ENCODE data around the gene ATP5IF1.

ATP5IF1 gene

DNA sequence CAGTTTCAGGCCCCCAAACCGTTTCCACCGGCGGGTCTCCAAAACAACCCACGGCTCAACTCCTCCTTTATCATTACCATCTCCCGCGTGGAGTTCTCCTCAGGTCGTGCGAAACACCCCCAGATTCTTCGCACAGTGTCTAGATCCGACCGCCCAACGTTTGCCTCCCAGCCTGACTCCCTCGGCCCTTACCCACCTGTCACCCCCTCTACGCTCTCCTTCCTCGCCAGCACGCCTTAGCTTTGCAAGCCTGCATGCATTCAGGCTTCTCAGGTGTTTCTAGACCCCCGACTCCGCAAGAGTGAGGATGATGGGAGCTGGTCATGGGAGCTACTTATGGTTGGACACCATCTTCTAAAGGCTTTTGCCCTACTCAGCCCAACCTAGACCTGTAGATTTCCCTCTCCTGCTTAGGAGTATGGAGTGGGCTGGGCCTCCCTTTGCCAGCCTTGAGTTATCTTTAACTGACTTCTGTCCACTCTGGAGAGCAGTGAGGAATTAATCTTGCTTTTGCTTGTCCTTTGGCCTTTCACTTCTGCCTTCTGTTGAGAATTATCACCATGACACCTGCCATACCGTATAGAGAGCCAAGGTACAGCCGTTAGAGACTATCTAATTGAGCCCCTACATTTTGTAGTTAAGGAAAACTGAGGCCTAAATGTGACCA lies 865 bp downstream of the ATP5IF1 start:
- no peak for DNase-seq (ENCODE audit: low read depth in 2 of 3, low spot score in 2 of 3)

DNA sequence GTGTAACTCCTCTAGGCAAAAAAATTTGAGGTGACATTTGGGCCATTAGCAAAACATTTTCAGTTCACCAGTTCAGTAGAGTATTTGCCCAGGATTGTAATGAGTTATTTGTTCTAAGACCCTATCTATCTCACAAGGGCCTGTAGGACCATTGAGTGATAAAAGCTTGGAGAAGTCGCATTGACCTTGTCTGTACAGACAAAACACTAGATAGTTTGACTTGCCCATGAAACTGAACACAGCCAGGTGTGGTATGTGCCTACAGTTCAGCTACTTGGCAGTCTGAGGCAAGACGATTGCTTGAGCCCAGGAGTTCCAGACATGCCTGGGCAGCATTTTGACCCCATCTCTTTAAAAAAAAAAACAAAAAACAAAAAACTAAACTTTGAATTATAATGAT lies 3.1 kb downstream of the ATP5IF1 start:
- no peak for DNase-seq (ENCODE audit: low read depth in 2 of 3, low spot score in 2 of 3)

DNA sequence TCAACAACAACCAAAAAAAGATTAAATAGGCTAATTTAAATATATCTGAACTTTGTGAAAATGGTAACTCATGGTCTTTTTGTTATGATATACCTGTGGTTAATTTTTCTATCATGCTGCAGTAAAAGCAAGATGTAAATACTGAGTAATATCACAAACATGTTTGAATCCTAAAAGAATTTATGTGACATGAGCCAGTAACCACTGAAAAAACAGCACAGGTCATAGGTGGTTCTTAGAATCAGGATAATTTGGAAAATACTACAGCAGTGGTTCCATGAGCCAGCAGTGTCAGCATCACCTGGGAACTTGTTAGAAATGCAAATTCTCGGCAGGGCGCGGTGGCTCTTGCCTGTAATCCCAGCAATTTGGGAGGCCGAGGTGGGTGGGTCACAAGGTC lies 4.1 kb downstream of the ATP5IF1 start:
- no peak for DNase-seq (ENCODE audit: low read depth in 2 of 3, low spot score in 2 of 3)

DNA sequence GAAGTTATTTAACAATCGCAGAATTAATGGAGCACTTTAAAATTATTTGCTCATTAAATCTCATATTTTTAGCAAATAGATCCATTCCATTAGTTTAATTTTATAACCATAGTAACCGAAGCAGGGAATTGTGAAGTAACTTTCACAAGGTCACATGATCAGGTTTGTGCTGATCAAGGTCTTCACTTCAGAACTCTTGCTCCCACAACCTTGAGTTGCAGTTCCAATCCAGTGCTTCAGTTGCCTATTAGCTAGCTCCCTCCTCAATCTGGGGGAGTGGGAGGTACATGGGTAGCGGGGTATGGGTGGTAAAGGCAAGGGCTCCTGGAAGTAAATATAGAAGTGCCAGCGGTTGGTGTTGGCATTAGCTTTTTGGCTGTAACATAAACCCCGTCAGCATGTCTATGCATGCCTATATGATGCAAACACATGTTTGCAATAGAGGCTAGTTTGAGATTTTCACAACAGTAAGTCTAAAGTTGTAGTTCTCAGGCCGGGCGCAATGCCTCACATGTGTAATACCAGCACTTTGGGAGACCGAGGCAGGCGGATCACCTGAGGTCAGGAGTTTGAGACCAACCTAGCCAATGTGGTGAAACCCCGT lies 5.8 kb downstream of the ATP5IF1 start:
- DNase-seq (ENCODE audit: low read depth in 2 of 3, low spot score in 2 of 3), result no peak

DNA sequence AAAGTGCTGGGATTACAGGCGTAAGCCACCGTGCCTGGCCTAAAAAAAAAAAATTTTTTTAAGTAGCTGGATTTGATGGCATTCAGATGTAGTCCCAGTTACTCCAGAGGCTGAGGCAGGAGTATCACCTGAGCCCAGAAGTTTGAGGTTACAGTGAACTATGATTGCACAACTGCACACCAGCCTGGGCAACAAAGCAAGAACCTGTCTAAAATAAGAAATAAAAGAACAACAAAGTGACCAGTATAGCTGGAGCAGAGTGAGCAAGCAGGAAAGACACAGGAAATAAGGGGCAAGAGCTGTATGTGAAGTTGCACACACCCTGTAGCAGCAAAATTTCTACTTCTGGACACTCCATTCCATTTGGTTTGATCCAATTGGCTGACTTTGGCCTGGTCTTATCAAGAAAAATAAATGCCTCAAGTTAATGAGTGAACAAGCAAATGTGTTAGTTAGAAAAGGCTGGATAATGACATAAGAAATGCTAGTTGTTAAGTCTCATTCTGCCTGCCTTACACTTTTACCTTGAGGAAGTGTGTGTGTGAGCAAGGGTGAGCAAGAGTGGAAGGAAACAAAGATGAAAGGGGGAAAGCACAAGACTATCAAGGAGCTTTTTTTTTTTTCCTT lies 7.9 kb downstream of the ATP5IF1 start:
- DNase-seq (ENCODE audit: low read depth in 2 of 3, low spot score in 2 of 3), result no peak

DNA sequence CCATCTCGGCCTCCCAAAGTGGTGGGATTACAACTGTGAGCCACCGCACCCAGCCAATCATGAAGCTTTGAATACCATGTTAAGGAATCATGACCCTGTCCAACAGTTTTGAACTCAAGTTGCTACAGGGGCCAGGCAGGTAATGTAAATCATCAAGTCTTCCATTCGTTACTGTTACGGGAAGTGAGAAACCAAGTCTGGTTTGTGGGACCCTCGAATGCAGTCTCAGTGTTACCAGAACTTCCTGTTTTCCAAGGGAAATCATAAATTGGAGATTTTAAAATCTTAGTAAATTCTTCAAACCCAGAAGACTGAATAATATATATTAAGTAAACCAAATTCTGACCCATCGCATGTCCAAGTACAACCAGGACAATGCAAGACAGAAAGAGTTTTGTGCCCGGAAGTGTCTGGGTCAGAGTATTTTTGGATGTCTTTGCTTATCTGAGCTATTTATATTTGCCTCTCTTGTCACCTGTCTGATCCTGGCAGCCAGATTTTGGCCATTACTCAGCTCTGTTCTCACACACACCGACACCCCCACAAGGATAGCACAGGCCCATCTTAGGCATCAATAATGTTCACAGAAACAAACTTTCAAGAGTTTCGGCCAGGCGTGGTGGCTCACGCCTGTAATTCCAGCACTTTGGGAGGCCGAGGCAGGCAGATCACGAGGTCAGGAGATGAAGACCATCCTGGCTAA lies 8.8 kb downstream of the ATP5IF1 start:
- no peak for DNase-seq (ENCODE audit: low read depth in 2 of 3, low spot score in 2 of 3)

DNA sequence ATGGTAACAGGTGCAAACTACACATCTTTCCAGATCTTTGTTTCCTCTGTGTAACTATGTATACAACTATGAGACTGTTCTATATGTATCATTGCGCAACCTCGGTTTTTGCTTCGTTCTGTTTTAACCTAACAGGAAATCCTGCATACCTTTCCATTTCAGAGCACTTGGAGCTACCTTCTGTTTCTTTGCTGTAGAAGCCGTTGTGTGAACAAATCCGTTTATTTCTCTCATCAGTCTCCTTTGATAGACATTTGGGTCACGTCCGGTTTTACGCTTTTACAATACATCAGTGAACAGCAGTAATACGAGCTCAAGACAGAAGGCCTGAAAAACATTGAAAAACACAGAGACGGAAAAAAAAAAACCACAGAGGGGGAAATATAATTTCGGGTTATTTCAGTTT lies 10.5 kb downstream of the ATP5IF1 start:
- no peak for DNase-seq (ENCODE audit: low read depth in 2 of 3, low spot score in 2 of 3)

DNA sequence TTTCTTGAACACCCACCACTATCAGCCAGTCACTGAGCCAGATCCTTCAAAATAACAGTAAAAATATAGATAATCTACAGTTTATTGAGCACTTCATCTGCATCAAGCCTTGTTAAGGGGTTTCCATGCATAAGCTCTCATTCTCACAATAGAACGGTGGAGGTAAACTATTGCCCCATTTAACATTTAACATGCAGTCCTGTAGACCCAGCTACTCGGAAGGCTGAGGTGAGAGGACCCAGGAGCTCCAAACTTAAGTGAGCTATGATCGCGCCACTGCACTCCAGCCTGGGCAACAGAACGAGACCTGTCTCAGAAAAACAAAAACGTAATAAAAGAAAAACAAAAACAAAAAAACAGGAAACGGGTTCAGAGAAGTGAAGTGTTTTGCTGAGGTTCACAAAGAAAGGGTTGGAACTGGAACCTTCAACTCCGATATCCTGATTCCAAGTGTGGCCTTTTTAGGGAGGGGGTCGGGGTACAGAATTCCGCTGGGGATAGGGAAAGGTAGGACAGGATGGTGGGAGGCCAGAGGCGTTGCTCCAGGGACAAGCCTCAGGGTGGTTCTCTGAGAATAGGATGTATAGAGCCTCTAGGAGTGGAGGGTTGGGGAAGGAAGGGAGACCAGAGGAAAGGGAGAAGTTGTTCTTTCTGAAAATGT lies 11.8 kb downstream of the ATP5IF1 start:
- DNase-seq (ENCODE audit: low read depth in 2 of 3, low spot score in 2 of 3), result no peak

DNA sequence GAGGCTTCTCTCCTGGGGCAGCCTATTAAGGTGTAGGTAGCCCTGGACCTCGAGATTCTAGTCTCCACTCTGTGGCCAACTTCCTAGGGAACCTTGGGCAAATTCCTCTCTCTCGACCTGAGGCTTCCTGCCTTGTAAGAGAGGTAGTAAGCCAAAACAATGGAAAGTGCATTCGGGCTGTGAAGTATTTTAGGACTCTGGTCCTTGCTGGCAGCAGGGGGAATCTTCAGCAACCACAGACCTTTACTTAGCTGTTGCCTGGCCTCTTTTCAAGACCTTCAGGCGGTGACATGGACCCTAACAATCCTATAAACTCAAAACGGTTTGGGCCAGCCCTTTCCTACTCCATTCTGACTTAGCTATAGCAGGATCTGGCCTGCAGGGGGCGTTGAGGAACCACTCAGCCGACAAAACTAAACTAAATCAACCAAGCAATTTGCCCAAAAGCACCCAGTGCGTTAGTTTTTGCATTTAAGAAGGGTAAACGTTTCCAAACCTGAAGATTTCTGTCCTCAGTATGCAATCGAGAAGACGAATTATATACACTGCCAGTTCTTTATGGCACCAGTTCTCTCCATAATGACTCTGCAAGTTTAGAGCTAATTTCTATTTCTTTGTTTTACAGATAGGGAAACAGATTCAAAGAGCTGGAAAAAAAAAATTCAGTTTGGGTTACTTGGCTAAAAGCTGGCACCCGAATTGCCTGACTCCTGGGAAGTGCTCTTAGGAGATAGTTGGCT lies 12.5 kb downstream of the ATP5IF1 start:
- peak; percentile 53 to 72 (median 72) for DNase-seq (ENCODE audit: low read depth in 2 of 3, low spot score in 2 of 3)

DNA sequence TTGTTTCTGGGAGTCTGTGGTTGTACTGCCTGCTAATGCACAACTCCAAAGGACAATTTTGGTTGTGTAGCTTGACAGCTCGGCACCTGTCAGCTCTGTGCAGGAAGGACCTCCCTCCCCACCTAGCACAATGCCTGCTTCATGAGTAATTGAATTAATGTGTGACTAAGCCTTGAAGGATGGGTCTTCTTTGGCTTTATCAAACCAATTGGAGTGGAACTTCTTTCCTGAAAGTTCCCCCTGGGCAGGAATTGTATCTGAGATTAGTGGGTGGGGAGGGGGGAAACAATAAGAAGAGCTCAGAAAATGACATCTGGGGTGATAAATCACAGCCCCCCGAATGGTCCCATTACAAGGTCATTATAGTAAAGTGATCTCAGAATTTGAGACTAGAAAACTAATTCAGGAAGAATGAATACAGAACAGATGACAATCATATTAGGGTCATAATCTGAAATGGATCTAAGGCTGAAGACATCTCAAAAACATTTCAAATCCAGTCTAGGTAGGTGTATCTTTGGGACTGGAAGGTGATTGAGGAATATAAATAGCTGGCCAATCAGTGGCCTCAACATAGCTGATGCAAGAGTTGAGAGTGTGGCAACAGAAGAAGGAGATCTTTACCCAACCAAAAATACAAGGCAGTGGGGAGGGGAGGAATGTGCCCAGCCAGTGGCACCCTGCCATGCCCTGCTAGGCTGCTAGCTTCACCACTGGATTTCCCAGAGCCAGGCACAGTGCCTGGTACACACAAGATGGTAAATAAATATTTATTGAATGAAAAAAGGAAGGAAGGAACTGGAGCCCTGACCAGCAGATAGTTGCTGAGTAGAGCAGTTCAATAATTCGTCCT lies 13.3 kb downstream of the ATP5IF1 start:
- no peak for DNase-seq (ENCODE audit: low read depth in 2 of 3, low spot score in 2 of 3)

DNA sequence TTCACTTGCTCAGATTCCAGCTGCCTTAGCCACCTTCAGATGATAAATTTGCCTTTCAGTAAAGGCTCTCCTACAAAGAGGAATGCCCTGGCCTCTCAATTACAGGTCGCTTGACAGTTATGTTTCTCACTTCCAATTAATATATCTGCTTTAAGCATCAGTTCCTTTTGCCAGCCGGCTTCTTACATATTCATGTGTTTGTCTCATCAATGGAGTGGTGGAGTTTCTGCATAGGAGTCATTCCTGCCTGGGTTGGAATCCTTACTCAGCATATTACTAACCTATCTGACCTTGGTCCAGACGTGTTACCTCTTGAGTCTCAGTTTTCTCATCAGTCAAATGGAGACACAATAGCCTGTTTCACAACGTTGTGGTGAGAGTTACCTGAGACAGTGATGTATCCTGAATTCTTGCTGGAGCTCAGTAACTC lies 14.0 kb downstream of the ATP5IF1 start:
- no peak for DNase-seq (ENCODE audit: low read depth in 2 of 3, low spot score in 2 of 3)

DNA sequence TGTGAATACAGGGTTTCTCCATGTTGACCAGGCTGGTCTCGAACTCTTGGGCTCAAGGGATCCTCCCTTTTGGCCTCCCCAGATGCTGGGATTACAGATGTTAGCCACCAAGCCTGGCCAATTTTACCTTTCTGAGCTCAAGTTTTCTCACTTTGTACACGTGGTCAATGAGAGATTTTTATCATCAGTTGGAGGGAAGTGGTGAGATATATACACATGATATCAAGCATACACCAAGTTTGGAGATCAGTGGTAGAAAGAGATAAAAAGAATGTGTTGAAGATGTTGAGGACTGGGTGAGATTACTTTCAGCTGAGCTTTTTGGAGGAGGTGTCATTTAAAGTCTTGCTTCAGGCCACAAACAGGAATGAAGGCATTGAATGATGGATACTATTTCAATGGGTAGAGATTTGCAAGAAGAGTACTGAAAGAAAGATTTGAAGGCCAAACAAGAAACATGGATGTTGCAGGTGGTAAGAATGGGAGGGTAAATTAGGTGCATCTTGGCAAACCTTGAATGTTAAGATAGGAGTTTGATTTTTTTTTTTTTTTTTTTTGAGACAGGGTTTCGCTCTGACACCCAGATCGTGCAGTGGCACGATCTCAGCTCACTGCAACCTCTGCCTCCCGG lies 20.4 kb downstream of the ATP5IF1 start:
- no peak for DNase-seq (ENCODE audit: low read depth in 2 of 3, low spot score in 2 of 3)

DNA sequence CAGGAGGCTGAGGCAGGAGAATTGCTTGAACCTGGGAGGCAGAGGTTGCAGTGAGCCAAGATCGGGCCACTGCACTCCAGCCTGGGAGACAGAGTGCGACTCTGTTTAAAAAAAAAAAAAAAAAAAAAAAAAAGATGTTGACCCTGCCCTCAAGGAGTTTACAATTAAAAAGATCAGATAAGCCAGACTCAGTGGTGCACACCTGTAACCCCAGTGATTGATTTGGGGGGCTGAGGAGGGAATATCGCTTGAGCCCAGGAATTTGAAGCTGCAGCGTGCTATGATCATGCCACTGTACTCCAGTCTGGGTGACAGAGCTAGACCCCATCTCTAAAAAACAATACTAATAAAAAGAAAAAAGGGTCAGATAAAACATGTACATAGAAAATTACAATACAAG lies 21.8 kb downstream of the ATP5IF1 start:
- DNase-seq (ENCODE audit: low read depth in 2 of 3, low spot score in 2 of 3), result no peak

DNA sequence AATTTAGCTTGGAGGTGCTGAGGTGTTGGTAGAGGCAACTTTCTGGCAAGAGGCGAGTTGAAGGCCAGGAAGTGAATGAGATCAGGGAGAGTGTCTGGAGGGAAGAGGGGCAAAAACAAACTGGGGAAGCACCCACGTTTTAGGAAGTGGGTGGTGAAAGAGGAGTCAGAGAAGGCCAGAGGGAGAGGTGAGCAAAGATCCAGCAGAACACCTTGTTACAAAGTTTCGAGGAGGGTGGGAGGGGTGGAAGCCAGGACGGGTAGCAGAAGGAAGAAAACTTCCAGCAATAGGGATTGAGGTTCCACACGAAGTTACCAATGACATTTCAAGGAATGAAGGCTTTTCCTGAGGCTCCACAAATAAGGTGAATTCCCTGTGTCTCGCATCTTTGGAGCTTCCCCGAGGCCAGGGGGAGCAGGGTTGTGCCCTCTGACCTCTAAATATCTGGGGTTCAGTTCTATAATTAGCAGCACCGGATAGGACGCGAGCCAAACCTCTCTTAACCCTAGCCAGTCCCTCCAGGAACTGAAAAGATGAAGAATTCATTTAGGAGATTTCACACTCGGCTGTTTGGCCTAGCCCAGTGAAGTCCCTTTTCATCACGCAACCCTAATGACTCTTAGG lies 22.8 kb downstream of the ATP5IF1 start:
- DNase-seq (ENCODE audit: low read depth in 2 of 3, low spot score in 2 of 3), result no peak

DNA sequence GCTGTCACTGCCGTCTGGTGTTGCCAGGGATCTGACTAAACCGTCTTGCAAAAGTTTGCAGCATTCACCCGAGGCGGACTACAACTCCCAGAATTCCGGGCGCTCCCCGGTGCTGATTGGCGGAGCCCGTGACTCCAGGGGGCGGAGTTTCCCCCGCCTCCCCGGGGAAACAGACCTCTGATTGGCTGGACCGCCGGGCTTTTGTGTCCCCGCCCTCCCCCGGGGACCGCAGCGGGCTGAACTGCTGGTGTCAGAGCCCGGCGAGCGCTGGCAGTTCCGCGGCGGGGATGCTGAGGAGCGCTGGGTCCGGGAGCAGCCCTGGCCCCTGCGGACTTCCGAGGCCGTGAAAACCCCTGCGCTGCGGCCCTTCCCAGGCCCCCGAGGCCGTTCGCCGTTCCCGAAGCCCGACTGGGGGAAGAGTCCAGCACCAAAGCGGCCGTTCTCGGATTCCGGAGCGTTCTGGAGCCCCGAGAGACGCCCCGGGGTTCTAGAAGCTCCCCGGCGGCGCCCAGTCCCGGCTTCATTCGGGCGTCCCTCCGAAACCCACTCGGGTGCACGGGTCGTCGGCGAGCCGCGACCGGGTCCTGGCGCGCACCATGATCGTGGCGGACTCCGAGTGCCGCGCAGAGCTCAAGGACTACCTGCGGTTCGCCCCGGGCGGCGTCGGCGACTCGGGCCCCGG lies 23.5 kb downstream of the ATP5IF1 start, which contains the start of gene SESN2:
TSS of gene SESN2 (plus strand) at position 267 of the 682 bp plus-strand sequence. CDS start at position 597, 330 bp downstream.
- DNase-seq (ENCODE audit: low read depth in 2 of 3, low spot score in 2 of 3), result peak; percentile 95 to 99 (median 99)

DNA sequence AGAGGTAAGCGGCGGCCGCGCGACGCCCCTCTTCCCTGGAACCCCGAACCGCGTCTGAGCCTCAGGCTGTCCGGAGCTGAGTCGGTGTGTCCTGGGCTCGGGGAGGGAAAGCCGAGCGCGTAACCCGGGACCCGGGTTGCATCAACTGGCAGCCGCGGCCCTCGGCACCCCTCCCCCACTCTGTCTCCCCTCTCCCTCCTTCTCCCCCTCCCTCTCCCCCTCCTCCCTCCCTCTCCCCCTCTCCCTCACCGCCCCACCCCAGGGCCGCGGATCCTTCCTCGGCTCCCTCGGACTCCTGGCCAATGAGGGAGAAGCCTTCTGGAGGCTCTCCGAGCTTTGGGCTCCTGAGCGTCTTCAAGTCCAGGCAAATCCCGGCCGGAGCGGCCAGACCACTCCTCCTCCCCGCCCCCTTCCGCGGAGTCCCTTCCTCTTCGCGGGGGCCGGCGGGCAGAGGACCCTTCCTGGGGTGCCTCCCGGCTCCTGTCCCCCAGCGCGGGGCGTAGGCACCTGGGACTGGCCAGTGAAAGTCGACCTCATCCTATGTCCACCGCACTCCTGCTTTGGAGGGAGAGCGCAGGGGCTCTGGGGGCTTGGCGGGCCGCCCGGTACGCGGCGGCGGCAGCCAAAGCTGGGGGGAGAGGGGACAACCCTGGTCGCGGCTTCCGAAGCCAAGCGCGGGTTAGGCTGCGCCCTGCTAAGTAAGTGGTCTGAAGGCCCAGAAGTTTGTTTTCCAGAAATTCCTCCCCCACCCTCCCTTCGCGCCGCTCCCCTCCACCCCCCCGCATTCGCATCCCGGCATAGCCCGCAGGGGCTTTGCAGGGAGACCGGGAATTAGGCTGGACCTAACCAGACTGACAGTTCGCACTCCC lies 24.2 kb downstream of the ATP5IF1 start:
- no peak for DNase-seq (ENCODE audit: low read depth in 2 of 3, low spot score in 2 of 3)

DNA sequence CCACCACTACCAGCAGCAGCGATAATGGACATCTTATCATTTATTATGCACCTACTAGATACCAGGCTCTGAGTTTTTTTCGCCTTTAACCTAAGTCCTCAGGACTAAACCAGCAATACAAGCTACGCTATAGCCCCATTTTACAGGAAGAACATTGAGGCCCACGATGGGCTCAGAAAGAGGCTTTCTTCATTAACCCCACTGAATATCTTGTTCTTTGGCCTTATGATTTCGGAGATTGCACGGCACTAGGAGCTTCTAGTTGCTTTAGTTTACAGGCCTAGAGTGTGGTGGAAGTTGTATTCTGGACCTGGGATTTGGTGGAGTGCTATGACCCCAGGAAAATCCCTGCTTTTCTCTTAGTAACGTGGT lies 24.9 kb downstream of the ATP5IF1 start:
- no peak for DNase-seq (ENCODE audit: low read depth in 2 of 3, low spot score in 2 of 3)

Data from activated CD8-positive, alpha-beta memory T cell treated with anti-CD3 and anti-CD28 coated beads for 48 hours (primary cell).